ENCODE measurements around the gene WAC. TPM values are rescaled to one million over a fixed set of nuclear protein-coding genes. Genes with fewer than 3 reads are reported as not detected.
A peak's percentile ranks its signal among the peaks of the same experiment; 100 is the strongest.
"Not testable (repeated sequence)": the region's sequence is repeated elsewhere in the genome, so short reads cannot be mapped to it uniquely, and the experiment has no call there.

The WAC gene
- total RNA-seq, 1 donor from 2014 or later = 125 TPM

GRCh38 chr10:28658824-28659223 lies 125.9 kb downstream of the WAC start:
- H3K36me3 Mint-ChIP-seq (ENCODE audit: low read depth); DNase-seq; intact Hi-C loops (cut with micrococcal nuclease); H3K27ac Mint-ChIP-seq; H3K27me3 Mint-ChIP-seq; H3K4me3 Mint-ChIP-seq; H3K4me1 Mint-ChIP-seq; H3K9me3 Mint-ChIP-seq: not testable (repeated sequence)

GRCh38 chr10:28661035-28661434 lies 128.1 kb downstream of the WAC start:
- Mint-ChIP-seq H3K27me3 (peaks cover 13% of the 10 kb centered on the region), H3K4me3 (no peak overlapping the region), H3K9me3 (no peaks in the 10 kb centered on the region), H3K36me3 (ENCODE audit: low read depth) (no peaks in the 10 kb centered on the region), H3K4me1 (no peaks in the 10 kb centered on the region), H3K27ac (no peak overlapping the region)
- intact Hi-C loops (cut with micrococcal nuclease) = loop anchor here (10.0 kb wide), 1 partner anchor 474 kb away; no protein-coding TSS in a partner anchor
- no peak for DNase-seq

DNA sequence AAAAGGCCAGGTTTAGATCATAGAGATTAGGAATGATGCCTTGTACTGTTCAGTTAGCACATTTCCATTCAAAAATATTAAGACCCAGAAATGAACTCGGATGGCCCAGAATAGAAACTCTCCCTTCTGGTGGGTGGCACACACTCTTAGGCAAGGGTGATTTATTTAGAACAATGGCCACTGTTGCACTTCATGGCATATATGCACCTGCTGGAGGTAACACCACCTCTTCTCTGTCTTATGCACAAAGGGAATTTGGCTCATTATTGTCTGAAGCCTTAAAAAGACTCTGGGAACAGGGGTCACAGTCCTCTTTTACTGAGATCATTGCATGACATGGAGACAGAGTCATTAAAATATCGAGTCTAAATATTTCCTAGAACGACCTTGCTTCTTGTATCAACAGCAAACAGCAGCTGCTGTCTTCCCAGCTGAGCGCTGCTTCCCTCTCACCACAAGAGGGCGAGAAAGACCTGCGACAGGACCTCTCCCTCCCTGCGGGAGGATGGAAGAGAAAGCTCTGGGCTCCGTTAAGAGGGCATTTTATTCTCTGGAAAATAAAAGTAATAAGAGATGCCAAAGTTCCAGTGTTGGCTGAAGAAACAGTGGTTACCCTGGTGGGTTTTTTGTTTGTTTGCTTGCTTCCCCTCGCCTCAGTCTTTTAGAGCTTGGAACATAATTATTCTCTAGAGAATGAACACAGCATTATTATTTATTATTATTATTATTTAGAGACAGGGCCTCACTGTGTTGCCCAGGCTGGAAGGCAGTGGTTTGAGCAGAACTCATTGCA lies 130.9 kb downstream of the WAC start:
- intact Hi-C loops (cut with micrococcal nuclease) = loop anchor here (1.0 to 10.0 kb wide), 3 partner anchors 35 to 641 kb away; no protein-coding TSS in a partner anchor
- Mint-ChIP-seq H3K4me3 (no peak overlapping the region), H3K27ac (no peak overlapping the region), H3K4me1 (peaks cover 4% of the 10 kb centered on the region), H3K9me3 (no peaks in the 10 kb centered on the region), H3K36me3 (ENCODE audit: low read depth) (no peaks in the 10 kb centered on the region), H3K27me3 (peaks cover 33% of the 10 kb centered on the region)
- DNase-seq = peak; percentile 90

GRCh38 chr10:28664369-28664740 lies 131.4 kb downstream of the WAC start:
- intact Hi-C loops (cut with micrococcal nuclease) = loop anchor here (1.0 to 10.0 kb wide), 2 partner anchors 470 to 640 kb away; no protein-coding TSS in a partner anchor
- H3K4me3 Mint-ChIP-seq = no peak overlapping the region
- H3K27me3 Mint-ChIP-seq = peaks cover 39% of the 10 kb centered on the region
- no peaks in the 10 kb centered on the region for H3K9me3 Mint-ChIP-seq
- no peaks in the 10 kb centered on the region for H3K36me3 Mint-ChIP-seq (ENCODE audit: low read depth)
- H3K4me1 Mint-ChIP-seq = peaks cover 8% of the 10 kb centered on the region
- DNase-seq = no peak
- no peak overlapping the region for H3K27ac Mint-ChIP-seq

DNA sequence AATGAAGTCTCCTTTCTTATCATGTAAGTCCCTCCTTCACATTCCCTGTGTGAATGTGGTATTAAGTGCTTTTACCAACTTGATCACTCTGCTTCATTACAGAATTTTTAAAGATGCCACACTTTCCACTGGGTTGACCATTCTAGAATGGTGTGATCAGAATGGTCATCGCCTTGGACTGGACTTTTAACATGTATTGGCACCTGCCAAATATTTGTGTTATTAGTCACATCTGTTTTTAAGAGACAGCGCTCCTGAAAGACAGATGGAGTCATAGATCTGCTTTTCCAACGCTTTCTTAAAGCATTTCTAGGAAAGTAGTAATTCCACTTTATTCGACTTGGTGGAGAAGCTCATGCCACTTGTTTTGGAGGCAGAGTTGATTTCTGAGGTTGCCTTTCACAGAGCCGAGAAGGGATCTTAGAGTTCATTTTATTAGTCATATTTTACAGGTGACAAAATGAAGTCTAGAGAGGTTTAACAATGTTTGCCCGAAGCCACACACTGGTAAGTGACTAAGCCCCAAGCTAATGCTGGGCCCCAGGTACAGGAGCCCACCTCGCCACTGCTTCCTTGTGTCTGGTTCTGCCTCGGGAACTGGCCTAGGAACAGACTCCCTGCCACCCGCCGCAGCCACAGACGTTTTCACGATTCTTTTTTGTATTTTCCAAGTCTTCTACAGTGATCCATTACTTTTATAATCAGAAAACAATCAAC lies 134.0 kb downstream of the WAC start:
- Mint-ChIP-seq H3K4me1 (peaks cover 8% of the 10 kb centered on the region), H3K27me3 (peaks cover 53% of the 10 kb centered on the region), H3K36me3 (ENCODE audit: low read depth) (no peaks in the 10 kb centered on the region), H3K9me3 (no peaks in the 10 kb centered on the region), H3K27ac (no peak overlapping the region), H3K4me3 (no peak overlapping the region)
- no peak for DNase-seq
- intact Hi-C loops (cut with micrococcal nuclease) = loop anchor here (2.0 to 10.0 kb wide), 2 partner anchors 62 to 468 kb away; no protein-coding TSS in a partner anchor

- Mint-ChIP-seq H3K4me3 (peak overlapping the region; percentile 81), H3K4me1 (peaks cover 8% of the 10 kb centered on the region), H3K36me3 (ENCODE audit: low read depth) (no peaks in the 10 kb centered on the region), H3K9me3 (no peaks in the 10 kb centered on the region), H3K27me3 (peaks cover 56% of the 10 kb centered on the region), H3K27ac (no peak overlapping the region)
- intact Hi-C loops (cut with micrococcal nuclease) = loop anchor here (2.0 to 10.0 kb wide), 2 partner anchors 322 to 466 kb away; no protein-coding TSS in a partner anchor
- peak; percentile 84 for DNase-seq
Measured at GRCh38 chr10:28668363-28669226, 135.7 kb downstream of the WAC start.

GRCh38 chr10:28669227-28670173 lies 136.6 kb downstream of the WAC start:
- intact Hi-C loops (cut with micrococcal nuclease) = loop anchor here (2.0 to 10.0 kb wide), 4 partner anchors 215 to 1765 kb away; partner anchors contain the start of gene MAP3K8
- Mint-ChIP-seq H3K27ac (no peak overlapping the region), H3K27me3 (peaks cover 60% of the 10 kb centered on the region), H3K4me3 (peak overlapping the region; percentile 81), H3K4me1 (peaks cover 8% of the 10 kb centered on the region), H3K9me3 (no peaks in the 10 kb centered on the region), H3K36me3 (ENCODE audit: low read depth) (no peaks in the 10 kb centered on the region)
- DNase-seq = no peak

Other genes with a start within 250 kb of the WAC start
- gene MPP7, start 230.1 kb upstream of the WAC start, total RNA-seq = 0.43 and 0.54 TPM in 2 replicates
- gene BAMBI, start 144.4 kb downstream of the WAC start, total RNA-seq = 0.31 and 0.44 TPM in 2 replicates